ENCODE data around the gene TOM1L2. TPM values are rescaled to one million over a fixed set of nuclear protein-coding genes. Genes with fewer than 3 reads are reported as not detected.

TOM1L2 gene
- total RNA-seq, 1 experiment from 2014 or later = 24.1 TPM

DNA sequence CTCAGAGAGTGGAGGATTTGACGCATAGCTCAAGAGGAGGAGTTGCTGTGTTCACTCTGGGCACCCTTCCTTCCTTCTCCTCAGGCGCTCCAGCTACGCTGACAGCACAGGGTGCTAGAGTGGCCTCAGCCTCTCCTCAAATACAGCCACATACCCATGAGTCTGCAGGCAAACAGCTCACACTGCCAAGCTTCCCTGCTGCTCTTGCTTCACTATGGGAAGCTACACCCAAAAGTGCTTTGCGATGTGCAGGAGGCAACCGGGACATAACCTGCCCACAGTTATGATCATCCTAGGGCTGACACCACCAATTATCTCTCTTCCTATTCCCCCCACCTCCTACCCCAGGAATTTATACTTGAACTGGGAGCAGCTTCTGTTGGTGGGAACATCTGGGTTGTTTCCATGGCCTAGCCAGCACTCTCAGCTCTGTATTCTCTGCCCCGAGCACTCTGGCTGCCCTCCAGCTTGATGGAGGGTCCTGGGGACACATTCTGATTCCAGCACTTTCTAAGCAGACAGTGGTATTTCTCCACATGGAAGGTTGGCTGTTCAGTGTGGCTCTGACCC, 95.2 kb downstream of the TOM1L2 start (continued):
- TF ChIP-seq, protein P1, sequence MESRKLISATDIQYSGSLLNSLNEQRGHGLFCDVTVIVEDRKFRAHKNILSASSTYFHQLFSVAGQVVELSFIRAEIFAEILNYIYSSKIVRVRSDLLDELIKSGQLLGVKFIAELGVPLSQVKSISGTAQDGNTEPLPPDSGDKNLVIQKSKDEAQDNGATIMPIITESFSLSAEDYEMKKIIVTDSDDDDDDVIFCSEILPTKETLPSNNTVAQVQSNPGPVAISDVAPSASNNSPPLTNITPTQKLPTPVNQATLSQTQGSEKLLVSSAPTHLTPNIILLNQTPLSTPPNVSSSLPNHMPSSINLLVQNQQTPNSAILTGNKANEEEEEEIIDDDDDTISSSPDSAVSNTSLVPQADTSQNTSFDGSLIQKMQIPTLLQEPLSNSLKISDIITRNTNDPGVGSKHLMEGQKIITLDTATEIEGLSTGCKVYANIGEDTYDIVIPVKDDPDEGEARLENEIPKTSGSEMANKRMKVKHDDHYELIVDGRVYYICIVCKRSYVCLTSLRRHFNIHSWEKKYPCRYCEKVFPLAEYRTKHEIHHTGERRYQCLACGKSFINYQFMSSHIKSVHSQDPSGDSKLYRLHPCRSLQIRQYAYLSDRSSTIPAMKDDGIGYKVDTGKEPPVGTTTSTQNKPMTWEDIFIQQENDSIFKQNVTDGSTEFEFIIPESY (IDR thresholded peaks at IDR 0.05; ENCODE audit: extremely low read depth, insufficient replicate concordance, low read length) = no peak
- TF ChIP-seq CBX3 (IDR thresholded peaks at IDR 0.05; ENCODE audit: low read depth) (no peak), ELF1 (IDR thresholded peaks at IDR 0.05; ENCODE audit: borderline replicate concordance, low read depth) (no peak), EZH2 (IDR thresholded peaks at IDR 0.05) (no peak), SP1 (IDR thresholded peaks at IDR 0.05; ENCODE audit: low read depth) (no peak), YY1 (IDR thresholded peaks at IDR 0.05; ENCODE audit: extremely low read depth, insufficient replicate concordance, low read depth, low read length) (no peak), ZNF274 (IDR thresholded peaks at IDR 0.05; ENCODE audit: low read depth, low read length) (no peak), EZH2phosphoT487 (IDR thresholded peaks at IDR 0.05; ENCODE audit: borderline replicate concordance) (no peak), RAD21 (IDR thresholded peaks at IDR 0.05; ENCODE audit: low read depth) (no peak)

DNA sequence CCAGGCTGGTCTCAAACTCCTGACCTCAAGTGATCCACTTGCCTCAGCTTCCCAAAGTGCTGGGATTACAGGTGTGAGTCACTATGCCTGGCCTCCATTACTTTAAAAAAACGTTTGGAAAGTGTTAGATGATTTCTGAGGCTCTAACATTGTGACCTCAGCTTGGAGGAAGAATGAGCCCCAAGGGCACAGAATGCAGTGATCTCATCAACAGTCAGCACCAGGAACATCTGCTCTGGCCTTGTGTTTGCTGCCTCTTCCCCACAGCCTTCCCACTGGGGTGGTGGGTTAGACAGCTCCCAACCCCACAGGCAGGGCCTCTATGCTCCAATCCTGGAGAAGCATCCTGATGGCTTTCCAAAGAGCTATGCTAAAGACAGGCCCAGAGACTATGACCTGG, 97.7 kb downstream of the TOM1L2 start:
- no peak overlapping the region for H3K27ac ChIP-seq (ENCODE audit: low read depth, low read length)
- TF ChIP-seq TCF7L2 (IDR thresholded peaks at IDR 0.05; ENCODE audit: borderline replicate concordance, extremely low read depth, insufficient read depth, insufficient read length) (no peak), RAD21 (IDR thresholded peaks at IDR 0.05; ENCODE audit: low read depth) (no peak)
- no peaks in the 10 kb centered on the region for H3K36me3 ChIP-seq (ENCODE audit: control insufficient read depth in 1 of 2, insufficient read depth in 2 of 2, low read length in 2 of 2)
- POLR2A ChIA-PET = no interaction called here
- intact Hi-C loops (cut with micrococcal nuclease) = no loop called here
- RAD21 ChIA-PET (ENCODE audit: low non-redundant PET in 1 of 2, low total read pairs in 2 of 2, uncharacterized antibody in 2 of 2, unreplicated experiment in 2 of 2) = no interaction called here
- no peaks in the 10 kb centered on the region for H3K27me3 ChIP-seq (ENCODE audit: insufficient read depth, low read length)
- DNase-seq (ENCODE audit: low read depth, low spot score) = no peak
- no peak overlapping the region for H2AFZ ChIP-seq (ENCODE audit: low read depth, low read length, poor library complexity, severe bottlenecking)
- H3K4me2 ChIP-seq (ENCODE audit: low read length) = no peak overlapping the region
- no peaks in the 10 kb centered on the region for H3K9me3 ChIP-seq (ENCODE audit: control insufficient read depth in 1 of 2, insufficient read depth in 1 of 2, low read depth in 1 of 2, low read length in 2 of 2)
- CTCF ChIA-PET = no interaction called here
- no TSS peak for BruUV-seq (replicated peaks)
- H3K79me2 ChIP-seq (ENCODE audit: insufficient read depth, low read length) = no peaks in the 10 kb centered on the region
- no peak overlapping the region for H3K4me3 ChIP-seq (replicated peaks in 1 of 2; ENCODE audit: low read depth in 1 of 2, low read length in 2 of 2)
- H3K4me1 ChIP-seq (ENCODE audit: control insufficient read depth in 1 of 2, insufficient read depth in 2 of 2, low read length in 2 of 2) = peaks cover 0 to 13% of the 10 kb centered on the region in 2 experiments; a peak in 1 of 4 replicates
- H3K9ac ChIP-seq (ENCODE audit: low read length) = no peak overlapping the region
- ATAC-seq = no peak
- no peaks in the 10 kb centered on the region for H3K9me2 ChIP-seq (ENCODE audit: insufficient read depth)
- no peaks in the 10 kb centered on the region for H4K20me1 ChIP-seq (ENCODE audit: insufficient read depth)
